Breast epithelium (tissue), 4 donors: ENCODE results near the gene SSR3. TPM values are rescaled to one million over a fixed set of nuclear protein-coding genes. Genes with fewer than 3 reads are reported as not detected.
"Not testable (repeated sequence)": the region's sequence is repeated elsewhere in the genome, so short reads cannot be mapped to it uniquely, and the experiment has no call there.

Experiments used
- DNase-seq, 2 donors: peaks; one replicate each; pipeline ENCODE4 v3.0.0-alpha.2; 2019; ENCODE audit warnings: low spot score in 2 of 2
- H3K27ac ChIP-seq, 2 donors: fragments of 200-600 bp; sonication (generic) in 1 of 2; one replicate each; pipeline ENCODE4 v1.5.1; 2016 to 2019; ENCODE audit warnings: mild to moderate bottlenecking in 1 of 2
- H3K27me3 ChIP-seq, 2 donors: fragments of 200-600 bp; sonication (generic) in 1 of 2; one replicate each; pipeline versions ENCODE4 v1.5.1 to v1.6.0; 2017 to 2019; ENCODE audit warnings: control low read depth in 1 of 2, mild to moderate bottlenecking in 1 of 2
- H3K36me3 ChIP-seq: fragments of 200-600 bp; one replicate; pipeline ENCODE4 v1.5.1; 2019
- H3K4me1 ChIP-seq, 2 donors: fragments of 200-600 bp; sonication (generic); one replicate each; pipeline ENCODE4 v1.5.1; 2016 to 2019; ENCODE audit warnings: control low read depth in 1 of 2
- H3K4me3 ChIP-seq, 3 donors: fragments of 200-600 bp; sonication (generic); 1 replicate in 2 of 3; 2 replicates in 1 of 3; pipeline ENCODE4 v1.5.1; 2016 to 2019; ENCODE audit warnings: mild to moderate bottlenecking in 3 of 3, moderate library complexity in 2 of 3
- H3K9me3 ChIP-seq, 2 donors: fragments of 200-600 bp; sonication (generic) in 1 of 2; one replicate each; pipeline ENCODE4 v1.5.1; 2016 to 2019; ENCODE audit warnings: control low read depth in 1 of 2
- CTCF ChIP-seq, 3 donors: fragments of 450-650 bp; IDR thresholded peaks; one replicate each; pipeline ENCODE4 v1.5.1; 2016 to 2017; ENCODE audit warnings: antibody characterized with exemption in 3 of 3, mild to moderate bottlenecking in 3 of 3, moderate library complexity in 3 of 3
- POLR2A ChIP-seq: fragments of 450-650 bp; IDR thresholded peaks from one replicate; pipeline ENCODE4 v1.6.1; 2016; ENCODE audit warnings: antibody characterized with exemption, mild to moderate bottlenecking, moderate library complexity
- POLR2AphosphoS5 ChIP-seq, 3 donors: sonication (generic); formaldehyde crosslinking; IDR thresholded peaks; one replicate each; pipeline ENCODE4 v1.6.1; 2017; ENCODE audit warnings: antibody characterized with exemption in 3 of 3
- intact Hi-C: fragments of 100-400 bp; cut with DNase I; formaldehyde crosslinking; loops from one replicate; pipeline ENCODE4 v1.15.1; 2023; ENCODE audit warnings: low total_unique reads
- total RNA-seq, 3 donors: library from RNA; depleted of rRNA; stranded (reverse); fragments of >200 nt; gene quantifications; one replicate each; pipeline ENCODE4 v1.1.0, GENCODE V29; 2016

The SSR3 gene
- total RNA-seq, 3 donors from 2014 or later = 109 to 156 (median 110) TPM

- H3K4me3 ChIP-seq = no peak overlapping the region
- H3K36me3 ChIP-seq = no peaks in the 10 kb centered on the region
- intact Hi-C loops = no loop called here
- no peak for TF ChIP-seq CTCF (IDR thresholded peaks at IDR 0.05)
- TF ChIP-seq POLR2A = no peak
- no peak for TF ChIP-seq POLR2AphosphoS5 (IDR thresholded peaks at IDR 0.05)
- DNase-seq = no peak
- H3K27me3 ChIP-seq = no peaks in the 10 kb centered on the region
- H3K4me1 ChIP-seq = no peaks in the 10 kb centered on the region
- H3K9me3 ChIP-seq = no peaks in the 10 kb centered on the region
- H3K27ac ChIP-seq = no peak overlapping the region
Observed at GRCh38 chr3:156576651-156577348, 21.9 kb upstream of the SSR3 start.

GRCh38 chr3:156576051-156576450, 21.1 kb upstream of the SSR3 start:
- Histone ChIP-seq H3K36me3 (no peaks in the 10 kb centered on the region), H3K27ac (no peak overlapping the region), H3K4me1 (no peaks in the 10 kb centered on the region), H3K9me3 (no peaks in the 10 kb centered on the region), H3K4me3 (no peak overlapping the region), H3K27me3 (no peaks in the 10 kb centered on the region)
- intact Hi-C loops = no loop called here
- DNase-seq = no peak
- TF ChIP-seq POLR2A = no peak
- TF ChIP-seq POLR2AphosphoS5 (IDR thresholded peaks at IDR 0.05) = no peak
- TF ChIP-seq CTCF (IDR thresholded peaks at IDR 0.05) = no peak

GRCh38 chr3:156575641-156576040, 20.7 kb upstream of the SSR3 start:
- no peaks in the 10 kb centered on the region for H3K9me3 ChIP-seq

GRCh38 chr3:156569881-156570280, 15.0 kb upstream of the SSR3 start:
- DNase-seq, intact Hi-C loops, H3K4me1 ChIP-seq, H3K27ac ChIP-seq, H3K9me3 ChIP-seq, H3K4me3 ChIP-seq, H3K27me3 ChIP-seq, H3K36me3 ChIP-seq: not testable (repeated sequence)

More at GRCh38 chr3:156575641-156576040, 20.7 kb upstream of the SSR3 start:
- Histone ChIP-seq H3K4me1 (no peaks in the 10 kb centered on the region), H3K27ac (no peak overlapping the region), H3K27me3 (no peaks in the 10 kb centered on the region), H3K4me3 (no peak overlapping the region), H3K36me3 (no peaks in the 10 kb centered on the region)
- intact Hi-C loops = no loop called here
- DNase-seq = no peak
- no peak for TF ChIP-seq POLR2AphosphoS5 (IDR thresholded peaks at IDR 0.05)
- no peak for TF ChIP-seq CTCF (IDR thresholded peaks at IDR 0.05)
- TF ChIP-seq POLR2A = no peak

GRCh38 chr3:156569016-156569415, 14.1 kb upstream of the SSR3 start:
- intact Hi-C loops, H3K9me3 ChIP-seq, H3K36me3 ChIP-seq, H3K4me1 ChIP-seq, H3K27me3 ChIP-seq, DNase-seq, H3K27ac ChIP-seq, H3K4me3 ChIP-seq: not testable (repeated sequence)

- H3K4me3 ChIP-seq = no peak overlapping the region
- no peak for TF ChIP-seq CTCF (IDR thresholded peaks at IDR 0.05)
- TF ChIP-seq POLR2AphosphoS5 (IDR thresholded peaks at IDR 0.05) = no peak
- no peak for TF ChIP-seq POLR2A
Observed at GRCh38 chr3:156563900-156564682, 9.2 kb upstream of the SSR3 start.

GRCh38 chr3:156562486-156562885, 7.6 kb upstream of the SSR3 start:
- DNase-seq, H3K4me1 ChIP-seq, H3K36me3 ChIP-seq, H3K9me3 ChIP-seq, H3K27me3 ChIP-seq, H3K4me3 ChIP-seq, H3K27ac ChIP-seq: not testable (repeated sequence)
- intact Hi-C loops = loop anchor here (2.0 kb wide), 1 partner anchor 48 kb away; no protein-coding TSS in a partner anchor

More at GRCh38 chr3:156563900-156564682, 9.2 kb upstream of the SSR3 start:
- no peak for DNase-seq
- H3K27me3 ChIP-seq = no peaks in the 10 kb centered on the region
- H3K27ac ChIP-seq = no peak overlapping the region
- no peaks in the 10 kb centered on the region for H3K4me1 ChIP-seq
- H3K9me3 ChIP-seq = no peaks in the 10 kb centered on the region
- intact Hi-C loops = loop anchor here (2.0 kb wide), 1 partner anchor 49 kb away; no protein-coding TSS in a partner anchor
- H3K36me3 ChIP-seq = no peaks in the 10 kb centered on the region
